Upper lobe of left lung (tissue), 4 donors: ENCODE data around the gene SCARB1.

Source experiments
- EP300 ChIP-seq, 4 donors: sonication (generic); formaldehyde crosslinking; IDR thresholded peaks; one replicate each; pipeline ENCODE4 v1.5.1; 2017; ENCODE audit warnings: antibody characterized with exemption in 4 of 4, control low read depth in 2 of 4
- POLR2A ChIP-seq, 4 donors: fragments of 450-650 bp; IDR thresholded peaks; one replicate each; pipeline ENCODE4 v1.5.1; 2016 to 2017; ENCODE audit warnings: antibody characterized with exemption in 4 of 4, mild to moderate bottlenecking in 2 of 4
- TF ChIP-seq, protein P1 (sequence below), 6 experiments: fragments of 450-650 bp in 4 of 6; fragments of 200-600 bp in 2 of 6; sonication (generic) in 2 of 6; IDR thresholded peaks; one replicate each; pipeline ENCODE4 v1.5.1; 2016 to 2019; ENCODE audit warnings: antibody characterized with exemption in 6 of 6

DNA sequence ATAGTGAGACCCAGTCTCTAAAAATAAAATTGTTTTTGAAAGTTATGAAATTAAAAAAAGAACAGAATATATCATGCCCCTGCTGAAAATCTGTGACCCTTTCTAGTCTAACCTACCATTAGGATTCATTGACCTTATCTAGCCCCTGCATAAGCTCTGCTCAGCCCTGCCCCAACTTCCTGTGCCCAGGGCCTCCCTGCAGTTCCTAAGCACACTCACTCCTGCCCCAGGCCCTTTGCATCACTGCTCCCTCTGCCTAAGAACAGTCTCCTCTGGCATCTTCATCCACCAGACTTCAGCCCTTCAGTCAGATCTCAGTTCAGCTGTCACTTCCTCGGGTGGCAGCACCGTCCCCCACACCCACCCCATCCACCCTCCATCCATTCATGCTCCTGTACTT, 55.4 kb downstream of the SCARB1 start:
- TF ChIP-seq EP300 (IDR thresholded peaks at IDR 0.05) (no peak), POLR2A (IDR thresholded peaks at IDR 0.05) (no peak)
- TF ChIP-seq, protein P1, sequence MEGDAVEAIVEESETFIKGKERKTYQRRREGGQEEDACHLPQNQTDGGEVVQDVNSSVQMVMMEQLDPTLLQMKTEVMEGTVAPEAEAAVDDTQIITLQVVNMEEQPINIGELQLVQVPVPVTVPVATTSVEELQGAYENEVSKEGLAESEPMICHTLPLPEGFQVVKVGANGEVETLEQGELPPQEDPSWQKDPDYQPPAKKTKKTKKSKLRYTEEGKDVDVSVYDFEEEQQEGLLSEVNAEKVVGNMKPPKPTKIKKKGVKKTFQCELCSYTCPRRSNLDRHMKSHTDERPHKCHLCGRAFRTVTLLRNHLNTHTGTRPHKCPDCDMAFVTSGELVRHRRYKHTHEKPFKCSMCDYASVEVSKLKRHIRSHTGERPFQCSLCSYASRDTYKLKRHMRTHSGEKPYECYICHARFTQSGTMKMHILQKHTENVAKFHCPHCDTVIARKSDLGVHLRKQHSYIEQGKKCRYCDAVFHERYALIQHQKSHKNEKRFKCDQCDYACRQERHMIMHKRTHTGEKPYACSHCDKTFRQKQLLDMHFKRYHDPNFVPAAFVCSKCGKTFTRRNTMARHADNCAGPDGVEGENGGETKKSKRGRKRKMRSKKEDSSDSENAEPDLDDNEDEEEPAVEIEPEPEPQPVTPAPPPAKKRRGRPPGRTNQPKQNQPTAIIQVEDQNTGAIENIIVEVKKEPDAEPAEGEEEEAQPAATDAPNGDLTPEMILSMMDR (IDR thresholded peaks at IDR 0.05), result no peak
